ENCODE results near the gene SPAG16.

GRCh38 chr2:214180686-214181085 lies 896.4 kb downstream of the SPAG16 start:
- TF ChIP-seq, protein P1, sequence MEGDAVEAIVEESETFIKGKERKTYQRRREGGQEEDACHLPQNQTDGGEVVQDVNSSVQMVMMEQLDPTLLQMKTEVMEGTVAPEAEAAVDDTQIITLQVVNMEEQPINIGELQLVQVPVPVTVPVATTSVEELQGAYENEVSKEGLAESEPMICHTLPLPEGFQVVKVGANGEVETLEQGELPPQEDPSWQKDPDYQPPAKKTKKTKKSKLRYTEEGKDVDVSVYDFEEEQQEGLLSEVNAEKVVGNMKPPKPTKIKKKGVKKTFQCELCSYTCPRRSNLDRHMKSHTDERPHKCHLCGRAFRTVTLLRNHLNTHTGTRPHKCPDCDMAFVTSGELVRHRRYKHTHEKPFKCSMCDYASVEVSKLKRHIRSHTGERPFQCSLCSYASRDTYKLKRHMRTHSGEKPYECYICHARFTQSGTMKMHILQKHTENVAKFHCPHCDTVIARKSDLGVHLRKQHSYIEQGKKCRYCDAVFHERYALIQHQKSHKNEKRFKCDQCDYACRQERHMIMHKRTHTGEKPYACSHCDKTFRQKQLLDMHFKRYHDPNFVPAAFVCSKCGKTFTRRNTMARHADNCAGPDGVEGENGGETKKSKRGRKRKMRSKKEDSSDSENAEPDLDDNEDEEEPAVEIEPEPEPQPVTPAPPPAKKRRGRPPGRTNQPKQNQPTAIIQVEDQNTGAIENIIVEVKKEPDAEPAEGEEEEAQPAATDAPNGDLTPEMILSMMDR (IDR thresholded peaks at IDR 0.05 in 2 of 3, conservative IDR thresholded peaks at IDR 0.05 in 1 of 3; ENCODE audit: borderline replicate concordance in 1 of 3, insufficient read depth in 1 of 3, low read depth in 2 of 3, low read length in 2 of 3): no peak
- TF ChIP-seq POLR2A (IDR thresholded peaks at IDR 0.05; ENCODE audit: borderline replicate concordance, extremely low read depth, insufficient read depth, insufficient read length) (no peak), EZH2 (IDR thresholded peaks at IDR 0.05) (no peak), CEBPB (IDR thresholded peaks at IDR 0.05; ENCODE audit: low read depth) (no peak), POLR2AphosphoS5 (IDR thresholded peaks at IDR 0.05; ENCODE audit: low read depth, low read length) (no peak), YY1 (IDR thresholded peaks at IDR 0.05; ENCODE audit: extremely low read depth, insufficient replicate concordance, low read depth, low read length) (no peak), RAD21 (IDR thresholded peaks at IDR 0.05; ENCODE audit: low read depth) (no peak), ELF1 (IDR thresholded peaks at IDR 0.05; ENCODE audit: borderline replicate concordance, low read depth) (no peak), SIN3A (IDR thresholded peaks at IDR 0.05; ENCODE audit: low read depth) (no peak)
